Omental fat pad (tissue), 4 donors: ENCODE measurements around the gene ADGRG6. TPM values are rescaled to one million over a fixed set of nuclear protein-coding genes. Genes with fewer than 3 reads are reported as not detected.

Experiments
- ATAC-seq: fragments of 150-250 bp; one replicate; pipeline ENCODE4 v1.9.1; 2016; ENCODE audit warnings: mild to moderate bottlenecking, moderate library complexity; ENCODE audit not compliant: low FRiP score
- DNase-seq: peaks from one replicate; pipeline ENCODE4 v3.0.0-alpha.2; 2019; ENCODE audit warnings: low spot score
- total RNA-seq, 4 donors: library from RNA; depleted of rRNA; stranded (reverse); fragments of >200 nt; gene quantifications; one replicate each; pipeline ENCODE4 v1.1.0, GENCODE V29; 2016
- TF ChIP-seq, protein P1 (sequence below), 3 donors: fragments of 450-650 bp; IDR thresholded peaks; one replicate each; pipeline ENCODE4 v1.5.1; 2016 to 2017; ENCODE audit warnings: antibody characterized with exemption in 3 of 3, mild to moderate bottlenecking in 3 of 3, moderate library complexity in 2 of 3

The ADGRG6 gene
- total RNA-seq, 4 donors from 2014 or later = 28.5 to 68.6 (median 42.7) TPM

DNA sequence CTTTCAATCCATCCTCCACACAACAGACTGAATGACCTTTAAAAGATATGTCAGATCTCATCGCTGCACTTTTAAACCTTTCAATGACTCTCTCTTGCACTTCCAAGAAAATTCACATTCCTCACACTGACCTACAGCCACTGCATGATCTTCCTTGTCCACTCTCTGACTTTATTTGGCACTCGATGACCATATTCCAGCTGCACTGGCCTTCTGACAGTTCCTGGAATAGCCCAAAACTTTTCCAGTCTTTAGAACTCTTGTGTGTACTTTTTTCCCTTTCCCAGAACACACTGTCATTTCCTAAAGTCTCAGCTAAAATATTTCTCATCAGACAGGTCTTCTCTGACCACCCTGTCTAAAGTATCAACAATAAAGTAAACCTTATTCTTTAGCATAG is 174.6 kb downstream of the ADGRG6 start:
- ATAC-seq = no peak
- TF ChIP-seq, protein P1, sequence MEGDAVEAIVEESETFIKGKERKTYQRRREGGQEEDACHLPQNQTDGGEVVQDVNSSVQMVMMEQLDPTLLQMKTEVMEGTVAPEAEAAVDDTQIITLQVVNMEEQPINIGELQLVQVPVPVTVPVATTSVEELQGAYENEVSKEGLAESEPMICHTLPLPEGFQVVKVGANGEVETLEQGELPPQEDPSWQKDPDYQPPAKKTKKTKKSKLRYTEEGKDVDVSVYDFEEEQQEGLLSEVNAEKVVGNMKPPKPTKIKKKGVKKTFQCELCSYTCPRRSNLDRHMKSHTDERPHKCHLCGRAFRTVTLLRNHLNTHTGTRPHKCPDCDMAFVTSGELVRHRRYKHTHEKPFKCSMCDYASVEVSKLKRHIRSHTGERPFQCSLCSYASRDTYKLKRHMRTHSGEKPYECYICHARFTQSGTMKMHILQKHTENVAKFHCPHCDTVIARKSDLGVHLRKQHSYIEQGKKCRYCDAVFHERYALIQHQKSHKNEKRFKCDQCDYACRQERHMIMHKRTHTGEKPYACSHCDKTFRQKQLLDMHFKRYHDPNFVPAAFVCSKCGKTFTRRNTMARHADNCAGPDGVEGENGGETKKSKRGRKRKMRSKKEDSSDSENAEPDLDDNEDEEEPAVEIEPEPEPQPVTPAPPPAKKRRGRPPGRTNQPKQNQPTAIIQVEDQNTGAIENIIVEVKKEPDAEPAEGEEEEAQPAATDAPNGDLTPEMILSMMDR (IDR thresholded peaks at IDR 0.05) = no peak

DNA sequence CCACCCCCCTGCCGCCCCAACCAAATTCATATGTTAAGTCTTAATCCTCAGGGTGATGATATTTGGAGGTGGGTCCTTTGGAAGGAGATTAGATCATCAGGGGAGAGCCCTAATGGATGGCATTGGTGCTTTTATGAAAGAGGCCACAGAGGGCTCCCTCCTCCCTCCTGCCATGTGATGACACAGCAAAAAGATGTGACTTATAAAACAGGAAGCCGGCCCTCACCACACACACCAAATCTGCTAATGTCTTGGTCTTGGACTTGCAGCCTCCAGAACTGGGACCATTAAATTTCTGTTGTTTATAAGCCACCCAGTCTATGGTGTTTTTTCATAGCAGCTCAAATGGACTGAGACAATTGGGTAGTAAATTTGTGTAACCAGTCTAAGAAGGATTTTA is 176.3 kb downstream of the ADGRG6 start:
- TF ChIP-seq, protein P1 (IDR thresholded peaks at IDR 0.05) = no peak
- DNase-seq (no peak), ATAC-seq (no peak)

More for the DNA sequence above, 174.6 kb downstream of the ADGRG6 start:
- DNase-seq = no peak

DNA sequence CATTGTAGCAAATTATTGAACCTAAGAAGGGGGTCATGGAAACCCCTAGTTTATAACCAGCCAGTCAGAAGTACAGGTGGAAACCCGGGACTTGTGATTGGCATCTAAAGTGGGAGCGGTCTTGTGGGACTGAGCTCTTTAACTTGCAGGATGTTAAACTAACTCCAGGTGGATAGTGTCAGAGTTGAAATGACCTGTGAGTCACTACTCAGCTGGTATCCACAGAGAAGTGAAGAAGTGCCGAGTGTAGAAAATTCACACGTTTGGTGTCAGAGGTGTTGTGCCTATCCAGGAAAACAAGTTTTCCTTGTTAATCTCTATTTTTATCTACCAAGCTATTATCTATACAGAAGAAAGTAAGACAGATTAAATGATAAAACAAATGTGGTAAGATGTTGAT is 179.7 kb downstream of the ADGRG6 start:
- ATAC-seq = no peak
- TF ChIP-seq, protein P1 (IDR thresholded peaks at IDR 0.05) = no peak

DNA sequence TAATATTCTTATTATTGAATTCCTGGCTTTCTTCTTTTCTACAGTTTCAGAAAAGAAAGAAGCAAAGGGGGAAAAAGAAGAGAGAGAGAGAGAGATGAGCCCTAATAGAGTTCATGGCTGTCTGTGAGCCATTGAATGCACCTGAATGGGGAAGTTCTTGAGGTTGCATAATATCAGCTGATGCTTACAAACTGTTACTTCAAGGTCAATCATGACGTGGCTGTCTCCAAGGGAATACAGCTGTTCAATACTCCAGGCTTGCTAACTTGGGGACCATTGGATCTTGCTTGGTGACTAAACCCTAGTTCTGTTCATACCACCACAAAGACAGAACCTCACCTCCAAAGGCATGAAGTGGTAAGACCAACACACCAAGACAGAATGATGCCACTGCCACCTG is 180.4 kb downstream of the ADGRG6 start:
- DNase-seq (no peak), ATAC-seq (no peak)
- TF ChIP-seq, protein P1 (IDR thresholded peaks at IDR 0.05) = no peak

More for the DNA sequence above, 179.7 kb downstream of the ADGRG6 start:
- no peak for DNase-seq

DNA sequence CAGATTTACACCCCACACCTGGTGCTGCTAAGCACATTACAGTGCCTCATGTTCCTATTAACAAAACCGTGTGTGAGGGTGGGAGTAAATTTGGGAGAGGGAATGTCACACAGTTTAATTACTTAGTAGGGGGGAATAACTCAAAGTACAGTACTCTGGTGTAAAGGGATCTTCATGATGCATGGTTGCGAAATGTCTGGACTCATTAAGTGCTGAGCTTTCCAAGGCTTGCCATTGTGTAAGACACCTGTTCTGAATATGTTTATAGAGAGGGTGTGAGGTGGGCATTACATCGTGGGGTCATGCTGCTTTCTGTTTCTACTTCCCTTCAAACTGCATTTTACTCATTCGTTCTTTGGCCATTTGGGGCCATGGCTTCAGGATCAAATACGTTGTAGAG is 181.2 kb downstream of the ADGRG6 start:
- TF ChIP-seq, protein P1 (IDR thresholded peaks at IDR 0.05) = no peak
- no peak for ATAC-seq
- no peak for DNase-seq

DNA sequence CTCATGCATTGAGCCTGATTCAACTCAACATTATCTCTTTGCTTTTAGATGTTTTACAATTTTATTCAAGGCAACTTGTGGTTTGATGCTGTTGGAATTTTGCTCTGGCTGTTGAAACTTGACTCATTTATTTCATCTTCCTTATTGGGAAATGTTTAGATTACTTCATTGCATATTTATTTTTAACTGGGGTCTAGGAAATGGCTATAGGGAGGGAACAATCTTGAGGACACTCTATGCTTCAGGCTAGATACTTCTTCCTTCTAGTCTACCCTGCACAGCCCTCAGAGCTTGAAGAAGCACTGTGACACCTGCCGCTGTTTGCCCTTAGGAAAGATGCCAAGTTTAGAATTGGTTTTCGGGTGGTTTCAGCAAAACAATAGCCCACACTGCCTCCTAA is 183.4 kb downstream of the ADGRG6 start:
- TF ChIP-seq, protein P1 (IDR thresholded peaks at IDR 0.05) = no peak
- ATAC-seq = no peak
- DNase-seq = no peak

DNA sequence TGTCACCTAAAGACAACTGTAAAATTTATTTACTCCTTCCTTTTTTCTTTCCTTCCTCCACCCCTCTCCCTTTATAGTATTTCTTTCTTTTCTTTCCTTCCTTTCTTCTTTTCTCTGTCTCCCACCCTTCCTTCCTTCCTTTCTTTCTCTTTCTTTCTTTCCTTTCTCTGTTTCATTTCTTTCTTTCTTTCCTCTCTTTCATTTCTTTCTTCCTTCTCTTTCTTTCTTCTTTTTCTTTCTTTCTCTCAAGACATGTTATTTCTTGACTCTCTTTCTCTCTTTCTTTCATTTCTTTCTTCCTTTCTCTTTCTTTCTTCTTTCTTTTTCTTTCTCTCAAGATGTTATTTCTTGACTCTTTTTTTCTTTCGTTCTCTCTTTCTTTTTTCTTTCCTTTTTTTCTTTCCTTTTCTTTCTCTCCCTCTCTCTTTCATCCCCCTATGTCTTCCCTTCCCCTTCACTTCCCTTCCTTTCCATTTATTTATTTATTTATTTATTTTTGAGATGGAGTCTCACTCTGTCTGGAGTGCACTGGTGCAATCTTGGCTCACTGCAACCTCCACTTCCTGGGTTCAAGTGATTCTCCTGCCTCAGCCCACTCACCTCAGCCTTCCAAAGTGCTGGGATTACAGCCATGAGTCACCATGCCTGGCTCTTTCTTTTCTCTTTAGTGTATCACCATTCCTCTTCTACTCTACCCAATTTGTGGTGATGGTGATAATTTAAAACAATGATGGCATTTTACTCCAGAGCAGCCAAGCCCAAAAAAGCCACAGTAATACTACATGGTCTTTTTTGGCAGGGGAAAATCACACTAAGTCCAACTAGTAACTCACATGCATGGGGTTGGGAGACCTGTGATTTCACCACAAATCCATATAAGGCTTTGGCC is 188.2 kb downstream of the ADGRG6 start:
- ATAC-seq (no peak), DNase-seq (no peak)
- TF ChIP-seq, protein P1 (IDR thresholded peaks at IDR 0.05) = no peak
